Right lobe of liver (tissue), 4 donors: ENCODE measurements around the gene KRTAP10-12.

Source experiments
- POLR2A ChIP-seq: fragments of 450-650 bp; IDR thresholded peaks from one replicate; pipeline ENCODE4 v1.6.1; 2017; ENCODE audit warnings: antibody characterized with exemption, mild to moderate bottlenecking
- TF ChIP-seq, protein P1 (sequence below), 4 donors: fragments of 200-600 bp in 3 of 4; fragments of 450-650 bp in 1 of 4; IDR thresholded peaks; one replicate each; pipeline versions ENCODE4 v1.5.1 to v1.8.0; 2016 to 2022; ENCODE audit warnings: antibody characterized with exemption in 4 of 4, mild to moderate bottlenecking in 2 of 4
- donor health status: DM: no; HTN: no; CAD: no.
- donor health status: DM: no; HTN: no; CAD: no.
- donor health status: DM: no; HTN: yes; CAD: no.

DNA sequence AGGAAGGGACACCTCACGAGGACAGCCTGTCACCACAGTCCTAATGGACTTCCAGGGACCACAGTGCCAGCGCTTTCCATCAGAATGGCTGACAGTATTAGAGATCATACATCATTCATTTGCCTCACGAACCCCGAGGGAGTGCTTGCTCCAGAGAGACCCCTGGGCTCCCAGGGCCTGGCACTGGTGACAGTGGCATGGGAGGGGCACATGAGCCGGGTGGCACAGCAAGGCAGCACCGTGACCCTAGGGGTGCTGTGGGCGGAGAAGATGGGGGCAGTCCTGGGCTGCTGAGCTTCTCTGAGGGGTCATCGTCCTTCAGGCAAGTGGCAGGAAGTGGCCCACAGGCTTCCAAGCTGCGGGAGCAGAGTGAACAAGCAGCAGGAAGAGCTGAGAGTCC is 30.8 kb downstream of the KRTAP10-12 start:
- TF ChIP-seq POLR2A = no peak
- TF ChIP-seq, protein P1, sequence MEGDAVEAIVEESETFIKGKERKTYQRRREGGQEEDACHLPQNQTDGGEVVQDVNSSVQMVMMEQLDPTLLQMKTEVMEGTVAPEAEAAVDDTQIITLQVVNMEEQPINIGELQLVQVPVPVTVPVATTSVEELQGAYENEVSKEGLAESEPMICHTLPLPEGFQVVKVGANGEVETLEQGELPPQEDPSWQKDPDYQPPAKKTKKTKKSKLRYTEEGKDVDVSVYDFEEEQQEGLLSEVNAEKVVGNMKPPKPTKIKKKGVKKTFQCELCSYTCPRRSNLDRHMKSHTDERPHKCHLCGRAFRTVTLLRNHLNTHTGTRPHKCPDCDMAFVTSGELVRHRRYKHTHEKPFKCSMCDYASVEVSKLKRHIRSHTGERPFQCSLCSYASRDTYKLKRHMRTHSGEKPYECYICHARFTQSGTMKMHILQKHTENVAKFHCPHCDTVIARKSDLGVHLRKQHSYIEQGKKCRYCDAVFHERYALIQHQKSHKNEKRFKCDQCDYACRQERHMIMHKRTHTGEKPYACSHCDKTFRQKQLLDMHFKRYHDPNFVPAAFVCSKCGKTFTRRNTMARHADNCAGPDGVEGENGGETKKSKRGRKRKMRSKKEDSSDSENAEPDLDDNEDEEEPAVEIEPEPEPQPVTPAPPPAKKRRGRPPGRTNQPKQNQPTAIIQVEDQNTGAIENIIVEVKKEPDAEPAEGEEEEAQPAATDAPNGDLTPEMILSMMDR (IDR thresholded peaks at IDR 0.05) = no peak
